K562 (cell line): ENCODE data around the gene MAPT. TPM values are rescaled to one million over a fixed set of nuclear protein-coding genes. Genes with fewer than 3 reads are reported as not detected.
A peak's percentile ranks its signal among the peaks of the same experiment; 100 is the strongest.

Experiments used
- ELF1 ChIP-seq: fragments of 200-800 bp; sonication (Bioruptor generic); IDR thresholded peaks from 2 replicates; pipeline ENCODE4 v1.6.1; 2016; ENCODE audit warnings: missing genetic modification characterization, missing compliant biosample characterization
- HDAC1 ChIP-seq, 2 experiments: fragments of 450-650 bp; IDR thresholded peaks; 2 replicates each; pipeline ENCODE4 v1.6.1; 2016 to 2017; ENCODE audit warnings: inconsistent platforms in 1 of 2, mild to moderate bottlenecking in 1 of 2, moderate library complexity in 1 of 2
- MCM2 ChIP-seq: fragments of 450-650 bp; IDR thresholded peaks from 2 replicates; pipeline ENCODE4 v1.6.1; 2017; ENCODE audit warnings: low read depth, mild to moderate bottlenecking
- MYC ChIP-seq, 2 experiments: fragments of 250-450 bp in 1 of 2; sonication (Bioruptor Pico) in 1 of 2; IDR thresholded peaks; 2 replicates each; pipeline versions ENCODE4 v1.5.1 to v1.6.1; 2012 to 2021; ENCODE audit warnings: low read depth in 2 of 2, borderline replicate concordance in 1 of 2, improper control_type of control experiment in 1 of 2, low read length in 1 of 2, mild to moderate bottlenecking in 1 of 2, moderate library complexity in 1 of 2
- NR2F6 ChIP-seq: fragments of 450-650 bp; formaldehyde crosslinking; IDR thresholded peaks from 2 replicates; pipeline ENCODE4 v1.4.0; 2020; ENCODE audit warnings: mild to moderate bottlenecking
- RBM25 ChIP-seq: fragments of 200-400 bp; formaldehyde crosslinking; IDR thresholded peaks from 2 replicates; pipeline ENCODE4 v1.6.1; 2018; ENCODE audit warnings: low read length, low read depth, moderate library complexity; ENCODE audit not compliant: severe bottlenecking
- XRCC4 ChIP-seq: IDR thresholded peaks from one replicate; pipeline ENCODE4 v1.6.1; 2011; ENCODE audit not compliant: insufficient read depth, insufficient read length; ENCODE audit errors: extremely low read depth
- polyA plus RNA-seq, 8 experiments: library from polyadenylated mRNA; depleted of rRNA in 4 of 8; stranded (reverse) in 5 of 8; unstranded in 3 of 8; fragments of >200 nt; fragmentation: Nextera tagmentation in 2 of 8; fragmentation: Illumina TruSeq in 1 of 8; extraction: Ambion mirVana in 2 of 8; extraction: Trizol in 1 of 8; gene quantifications; 2 replicates each; pipeline versions ENCODE4 v1.2.1 to v1.2.3, GENCODE V29; 2011 to 2014; ENCODE audit warnings: inconsistent platforms in 1 of 8, missing spikeins in 1 of 8
- total RNA-seq, 7 experiments: library from RNA; depleted of rRNA in 6 of 7; stranded (reverse); fragments of >200 nt in 6 of 7; fragmentation: Illumina TruSeq in 2 of 7; extraction: Trizol in 2 of 7; gene quantifications; 2 replicates each; pipeline versions ENCODE4 v1.2.1 to v1.2.3, GENCODE V29; 2011 to 2021; ENCODE audit warnings: low replicate concordance in 1 of 7
- TF ChIP-seq, protein P1 (sequence below): fragments of 200-800 bp; sonication (Bioruptor generic); IDR thresholded peaks from 2 replicates; pipeline ENCODE4 v1.6.1; 2017; ENCODE audit warnings: missing genetic modification characterization, missing compliant biosample characterization
- TF ChIP-seq, protein P2 (sequence below): sonication (generic); formaldehyde crosslinking; IDR thresholded peaks from 2 replicates; pipeline ENCODE4 v1.8.0; 2023; ENCODE audit warnings: mild to moderate bottlenecking, missing genetic modification reagents
- TF ChIP-seq, protein P3 (sequence below): sonication (generic); formaldehyde crosslinking; IDR thresholded peaks from 2 replicates; pipeline ENCODE4 v1.8.0; 2023; ENCODE audit warnings: mild to moderate bottlenecking, missing genetic modification reagents
- TF ChIP-seq, protein P4 (sequence below): fragments of 450-650 bp; IDR thresholded peaks from 2 replicates; pipeline ENCODE4 v1.6.1; 2016; ENCODE audit warnings: mild to moderate bottlenecking

The MAPT gene
- total and polyA plus RNA-seq, 9 of the 15 experiments (the other 6 are each of a cell fraction or from before 2014, with no cell fraction given): 0.04 to 1.1 (median 0.36) TPM

DNA sequence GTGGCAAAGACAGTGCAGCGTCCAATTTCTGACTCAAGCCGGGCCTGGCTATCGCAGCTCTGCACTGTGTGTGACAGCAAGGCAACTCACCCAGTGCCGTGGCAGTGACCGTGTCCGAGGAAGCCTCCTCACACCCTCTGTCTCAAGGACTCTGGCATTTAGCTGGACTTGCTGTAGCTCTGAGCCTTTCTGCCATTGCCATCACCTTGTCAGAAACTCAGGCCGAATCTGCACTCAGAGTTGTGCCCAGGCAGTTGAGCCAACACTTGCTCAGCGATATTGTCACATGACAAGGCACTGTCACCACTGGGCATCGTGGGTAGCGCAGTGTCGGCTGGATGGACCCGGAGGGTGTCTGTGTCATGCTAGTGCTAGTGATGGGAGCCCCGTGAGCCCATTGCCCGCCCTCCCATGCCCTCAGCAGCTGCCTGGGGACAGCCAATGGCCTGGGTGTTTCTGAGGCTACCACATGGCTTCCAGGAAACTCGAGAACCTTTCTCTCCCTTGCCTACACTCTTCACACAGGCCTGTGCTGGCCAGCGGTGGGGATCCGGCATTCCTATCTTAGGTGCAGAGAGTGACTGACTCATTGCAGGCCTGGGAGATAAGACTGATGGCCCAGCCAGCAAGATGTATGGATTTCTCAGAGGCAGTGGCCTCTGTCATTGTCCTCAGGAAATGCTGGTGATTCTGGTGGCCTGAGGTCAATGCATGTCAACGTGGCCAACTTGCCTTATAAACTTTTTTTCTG, 82.6 kb downstream of the MAPT start (continued):
- TF ChIP-seq, protein P1, sequence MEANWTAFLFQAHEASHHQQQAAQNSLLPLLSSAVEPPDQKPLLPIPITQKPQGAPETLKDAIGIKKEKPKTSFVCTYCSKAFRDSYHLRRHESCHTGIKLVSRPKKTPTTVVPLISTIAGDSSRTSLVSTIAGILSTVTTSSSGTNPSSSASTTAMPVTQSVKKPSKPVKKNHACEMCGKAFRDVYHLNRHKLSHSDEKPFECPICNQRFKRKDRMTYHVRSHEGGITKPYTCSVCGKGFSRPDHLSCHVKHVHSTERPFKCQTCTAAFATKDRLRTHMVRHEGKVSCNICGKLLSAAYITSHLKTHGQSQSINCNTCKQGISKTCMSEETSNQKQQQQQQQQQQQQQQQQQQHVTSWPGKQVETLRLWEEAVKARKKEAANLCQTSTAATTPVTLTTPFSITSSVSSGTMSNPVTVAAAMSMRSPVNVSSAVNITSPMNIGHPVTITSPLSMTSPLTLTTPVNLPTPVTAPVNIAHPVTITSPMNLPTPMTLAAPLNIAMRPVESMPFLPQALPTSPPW (CRISPR knock-in tag): peak; percentile 25; the same call in 1 of the 2 replicates
- TF ChIP-seq MCM2 (no peak), NR2F6 (CRISPR knock-in tag) (no peak), HDAC1 (IDR thresholded peaks at IDR 0.05) (peak in 1 of 2 experiments; percentile 82; a peak in 2 of 4 replicates), RBM25 (no peak), ELF1 (tag) (no peak), XRCC4 (no peak), MYC (IDR thresholded peaks at IDR 0.05; ENCODE audit: low read depth, low read length) (peak; percentile 89), MYC (CRISPR knock-in tag; IDR thresholded peaks at IDR 0.05; ENCODE audit: borderline replicate concordance, low read depth) (no peak)
- TF ChIP-seq, protein P2, sequence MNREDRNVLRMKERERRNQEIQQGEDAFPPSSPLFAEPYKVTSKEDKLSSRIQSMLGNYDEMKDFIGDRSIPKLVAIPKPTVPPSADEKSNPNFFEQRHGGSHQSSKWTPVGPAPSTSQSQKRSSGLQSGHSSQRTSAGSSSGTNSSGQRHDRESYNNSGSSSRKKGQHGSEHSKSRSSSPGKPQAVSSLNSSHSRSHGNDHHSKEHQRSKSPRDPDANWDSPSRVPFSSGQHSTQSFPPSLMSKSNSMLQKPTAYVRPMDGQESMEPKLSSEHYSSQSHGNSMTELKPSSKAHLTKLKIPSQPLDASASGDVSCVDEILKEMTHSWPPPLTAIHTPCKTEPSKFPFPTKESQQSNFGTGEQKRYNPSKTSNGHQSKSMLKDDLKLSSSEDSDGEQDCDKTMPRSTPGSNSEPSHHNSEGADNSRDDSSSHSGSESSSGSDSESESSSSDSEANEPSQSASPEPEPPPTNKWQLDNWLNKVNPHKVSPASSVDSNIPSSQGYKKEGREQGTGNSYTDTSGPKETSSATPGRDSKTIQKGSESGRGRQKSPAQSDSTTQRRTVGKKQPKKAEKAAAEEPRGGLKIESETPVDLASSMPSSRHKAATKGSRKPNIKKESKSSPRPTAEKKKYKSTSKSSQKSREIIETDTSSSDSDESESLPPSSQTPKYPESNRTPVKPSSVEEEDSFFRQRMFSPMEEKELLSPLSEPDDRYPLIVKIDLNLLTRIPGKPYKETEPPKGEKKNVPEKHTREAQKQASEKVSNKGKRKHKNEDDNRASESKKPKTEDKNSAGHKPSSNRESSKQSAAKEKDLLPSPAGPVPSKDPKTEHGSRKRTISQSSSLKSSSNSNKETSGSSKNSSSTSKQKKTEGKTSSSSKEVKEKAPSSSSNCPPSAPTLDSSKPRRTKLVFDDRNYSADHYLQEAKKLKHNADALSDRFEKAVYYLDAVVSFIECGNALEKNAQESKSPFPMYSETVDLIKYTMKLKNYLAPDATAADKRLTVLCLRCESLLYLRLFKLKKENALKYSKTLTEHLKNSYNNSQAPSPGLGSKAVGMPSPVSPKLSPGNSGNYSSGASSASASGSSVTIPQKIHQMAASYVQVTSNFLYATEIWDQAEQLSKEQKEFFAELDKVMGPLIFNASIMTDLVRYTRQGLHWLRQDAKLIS: no peak
- TF ChIP-seq, protein P3, sequence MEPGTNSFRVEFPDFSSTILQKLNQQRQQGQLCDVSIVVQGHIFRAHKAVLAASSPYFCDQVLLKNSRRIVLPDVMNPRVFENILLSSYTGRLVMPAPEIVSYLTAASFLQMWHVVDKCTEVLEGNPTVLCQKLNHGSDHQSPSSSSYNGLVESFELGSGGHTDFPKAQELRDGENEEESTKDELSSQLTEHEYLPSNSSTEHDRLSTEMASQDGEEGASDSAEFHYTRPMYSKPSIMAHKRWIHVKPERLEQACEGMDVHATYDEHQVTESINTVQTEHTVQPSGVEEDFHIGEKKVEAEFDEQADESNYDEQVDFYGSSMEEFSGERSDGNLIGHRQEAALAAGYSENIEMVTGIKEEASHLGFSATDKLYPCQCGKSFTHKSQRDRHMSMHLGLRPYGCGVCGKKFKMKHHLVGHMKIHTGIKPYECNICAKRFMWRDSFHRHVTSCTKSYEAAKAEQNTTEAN: no peak
- TF ChIP-seq, protein P4, sequence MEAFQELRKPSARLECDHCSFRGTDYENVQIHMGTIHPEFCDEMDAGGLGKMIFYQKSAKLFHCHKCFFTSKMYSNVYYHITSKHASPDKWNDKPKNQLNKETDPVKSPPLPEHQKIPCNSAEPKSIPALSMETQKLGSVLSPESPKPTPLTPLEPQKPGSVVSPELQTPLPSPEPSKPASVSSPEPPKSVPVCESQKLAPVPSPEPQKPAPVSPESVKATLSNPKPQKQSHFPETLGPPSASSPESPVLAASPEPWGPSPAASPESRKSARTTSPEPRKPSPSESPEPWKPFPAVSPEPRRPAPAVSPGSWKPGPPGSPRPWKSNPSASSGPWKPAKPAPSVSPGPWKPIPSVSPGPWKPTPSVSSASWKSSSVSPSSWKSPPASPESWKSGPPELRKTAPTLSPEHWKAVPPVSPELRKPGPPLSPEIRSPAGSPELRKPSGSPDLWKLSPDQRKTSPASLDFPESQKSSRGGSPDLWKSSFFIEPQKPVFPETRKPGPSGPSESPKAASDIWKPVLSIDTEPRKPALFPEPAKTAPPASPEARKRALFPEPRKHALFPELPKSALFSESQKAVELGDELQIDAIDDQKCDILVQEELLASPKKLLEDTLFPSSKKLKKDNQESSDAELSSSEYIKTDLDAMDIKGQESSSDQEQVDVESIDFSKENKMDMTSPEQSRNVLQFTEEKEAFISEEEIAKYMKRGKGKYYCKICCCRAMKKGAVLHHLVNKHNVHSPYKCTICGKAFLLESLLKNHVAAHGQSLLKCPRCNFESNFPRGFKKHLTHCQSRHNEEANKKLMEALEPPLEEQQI: no peak
